H9 (cell line): ENCODE results near the gene MUSTN1. TPM values are rescaled to one million over a fixed set of nuclear protein-coding genes. Genes with fewer than 3 reads are reported as not detected.

Source experiments
- DNase-seq: peaks from one replicate; pipeline ENCODE4 v3.0.0-alpha.2; 2017
- H2AFZ ChIP-seq: one replicate; pipeline ENCODE4 v1.6.1; 2013; ENCODE audit warnings: mild to moderate bottlenecking, low read length, control low read depth, moderate library complexity
- H2AK5ac ChIP-seq: 2 replicates; pipeline ENCODE4 v1.6.1; 2013; ENCODE audit warnings: low read length, control low read depth, mixed read lengths; ENCODE audit not compliant: insufficient read length
- H2BK120ac ChIP-seq: one replicate; pipeline ENCODE4 v1.6.1; 2013; ENCODE audit warnings: low read depth, mild to moderate bottlenecking, low read length, control low read depth, inconsistent platforms; ENCODE audit not compliant: poor library complexity, severe bottlenecking
- H2BK12ac ChIP-seq: 2 replicates; pipeline ENCODE4 v1.6.1; 2013; ENCODE audit warnings: low read length, control low read depth, mixed read lengths, low read depth; ENCODE audit not compliant: insufficient read length
- H2BK15ac ChIP-seq: 2 replicates; pipeline ENCODE4 v1.6.1; 2013; ENCODE audit warnings: low read depth, low read length, control low read depth
- H2BK20ac ChIP-seq: one replicate; pipeline ENCODE4 v1.6.1; 2013; ENCODE audit warnings: low read depth, mild to moderate bottlenecking, low read length, control low read depth, inconsistent platforms; ENCODE audit not compliant: poor library complexity, severe bottlenecking
- H2BK5ac ChIP-seq: 2 replicates; pipeline ENCODE4 v1.6.1; 2013; ENCODE audit warnings: low read length, control low read depth, mixed read lengths; ENCODE audit not compliant: insufficient read length
- H3K14ac ChIP-seq: 2 replicates; pipeline ENCODE4 v1.6.1; 2013; ENCODE audit warnings: low read length, control low read depth; ENCODE audit not compliant: insufficient read depth
- H3K18ac ChIP-seq: 2 replicates; pipeline ENCODE4 v1.6.1; 2013; ENCODE audit warnings: low read depth, mild to moderate bottlenecking, mixed read lengths, low read length, control low read depth; ENCODE audit not compliant: insufficient read length
- H3K23ac ChIP-seq: 2 replicates; pipeline ENCODE4 v1.6.1; 2013; ENCODE audit warnings: low read length, control low read depth, mixed read lengths, low read depth; ENCODE audit not compliant: insufficient read length
- H3K23me2 ChIP-seq: 2 replicates; pipeline ENCODE4 v1.6.1; 2013; ENCODE audit warnings: low read depth, mild to moderate bottlenecking, mixed read lengths, low read length, control low read depth; ENCODE audit not compliant: insufficient read length, poor library complexity, severe bottlenecking
- H3K27ac ChIP-seq: 2 replicates; pipeline ENCODE4 v1.5.1; 2013; ENCODE audit warnings: low read length, control low read depth, mixed read lengths, low read depth; ENCODE audit not compliant: insufficient read length
- H3K27me3 ChIP-seq: 2 replicates; pipeline ENCODE4 v1.6.1; 2013; ENCODE audit warnings: low read length, control low read depth, inconsistent platforms; ENCODE audit not compliant: insufficient read depth
- H3K4ac ChIP-seq: 2 replicates; pipeline ENCODE4 v1.6.1; 2013; ENCODE audit warnings: low read depth, mild to moderate bottlenecking, control low read depth, inconsistent platforms, low read length, moderate library complexity
- H3K4me1 ChIP-seq: 2 replicates; pipeline ENCODE4 v1.6.1; 2013; ENCODE audit warnings: low read length, control low read depth, inconsistent platforms; ENCODE audit not compliant: insufficient read depth
- H3K4me2 ChIP-seq: 2 replicates; pipeline ENCODE4 v1.6.1; 2013; ENCODE audit warnings: low read length, control low read depth, mixed read lengths; ENCODE audit not compliant: insufficient read length, insufficient read depth
- H3K56ac ChIP-seq: 2 replicates; pipeline ENCODE4 v1.6.1; 2013; ENCODE audit warnings: low read depth, mild to moderate bottlenecking, mixed read lengths, low read length, control low read depth; ENCODE audit not compliant: insufficient read length
- H3K79me1 ChIP-seq: 2 replicates; pipeline ENCODE4 v1.6.1; 2013; ENCODE audit warnings: low read depth, mild to moderate bottlenecking, moderate library complexity, low read length, control low read depth, inconsistent platforms; ENCODE audit not compliant: insufficient read depth, poor library complexity, severe bottlenecking
- H3K79me2 ChIP-seq: 2 replicates; pipeline ENCODE4 v1.6.1; 2013; ENCODE audit warnings: low read length, control low read depth, inconsistent platforms; ENCODE audit not compliant: insufficient read depth
- H3K9ac ChIP-seq: 2 replicates; pipeline ENCODE4 v1.6.1; 2013; ENCODE audit warnings: low read length, control low read depth, mixed read lengths; ENCODE audit not compliant: insufficient read length; ENCODE audit errors: extremely low read depth
- H3K9me3 ChIP-seq: one replicate; pipeline ENCODE4 v1.6.1; 2013; ENCODE audit warnings: low read depth, low read length, inconsistent platforms; ENCODE audit not compliant: control insufficient read depth
- H3T11ph ChIP-seq: one replicate; pipeline ENCODE4 v1.6.1; 2013; ENCODE audit warnings: mild to moderate bottlenecking, low read length, control low read depth, inconsistent platforms
- H4K20me1 ChIP-seq: one replicate; pipeline ENCODE4 v1.6.1; 2013; ENCODE audit not compliant: control insufficient read depth, insufficient read length, insufficient read depth
- H4K5ac ChIP-seq: 2 replicates; pipeline ENCODE4 v1.6.1; 2013; ENCODE audit warnings: low read depth, mild to moderate bottlenecking, mixed read lengths, low read length, control low read depth; ENCODE audit not compliant: insufficient read length
- H4K8ac ChIP-seq: replicated peaks from 2 replicates; pipeline ENCODE4 v1.6.1; 2013; ENCODE audit warnings: low read length, control low read depth, mixed read lengths, low read depth; ENCODE audit not compliant: insufficient read length
- H4K91ac ChIP-seq: 2 replicates; pipeline ENCODE4 v1.6.1; 2013; ENCODE audit warnings: low read depth, mild to moderate bottlenecking, moderate library complexity, mixed read lengths, low read length, control low read depth; ENCODE audit not compliant: insufficient read length
- H3K27ac Mint-ChIP-seq, 3 experiments: 2 replicates in 2 of 3; 3 replicates in 1 of 3; pipeline ENCODE4 v1.8.0; 2020 to 2021; ENCODE audit warnings: mixed read lengths in 3 of 3, mild to moderate bottlenecking in 1 of 3, moderate library complexity in 1 of 3
- H3K27me3 Mint-ChIP-seq: 2 replicates; pipeline ENCODE4 v1.8.0; 2021; ENCODE audit warnings: low read depth, mild to moderate bottlenecking, moderate library complexity, mixed read lengths
- H3K36me3 Mint-ChIP-seq, 3 experiments: 2 replicates in 2 of 3; 3 replicates in 1 of 3; pipeline ENCODE4 v1.8.0; 2020 to 2021; ENCODE audit warnings: low read depth in 3 of 3, mixed read lengths in 3 of 3; ENCODE audit not compliant: insufficient read depth in 1 of 3
- H3K4me1 Mint-ChIP-seq, 2 experiments: 2 replicates each; pipeline ENCODE4 v1.8.0; 2020; ENCODE audit warnings: mixed read lengths in 2 of 2
- H3K4me3 Mint-ChIP-seq, 2 experiments: 2 replicates in 1 of 2; 3 replicates in 1 of 2; pipeline ENCODE4 v1.8.0; 2020 to 2021; ENCODE audit warnings: mild to moderate bottlenecking in 2 of 2, mixed read lengths in 2 of 2, moderate library complexity in 1 of 2
- H3K9me3 Mint-ChIP-seq, 2 experiments: 2 replicates in 1 of 2; 3 replicates in 1 of 2; pipeline ENCODE4 v1.8.0; 2020; ENCODE audit warnings: mild to moderate bottlenecking in 2 of 2, mixed read lengths in 2 of 2, moderate library complexity in 1 of 2
- CTCF ChIP-seq: fragments of 200-600 bp; sonication (generic); conservative IDR thresholded peaks from 3 replicates; pipeline ENCODE4 v1.8.0; 2021; ENCODE audit warnings: antibody characterized with exemption, mild to moderate bottlenecking
- WGBS: extraction: QIAGEN DNeasy Blood & Tissue Kit; methylation state at CpG from one replicate; pipeline ENCODE4 v1.1.7; 2013; ENCODE audit warnings: missing lambda C conversion rate, low lambda C conversion rate, mixed read lengths; ENCODE audit not compliant: insufficient read length; ENCODE audit errors: extremely low coverage; 5-methylcytosine and 5-hydroxymethylcytosine counted together
- total RNA-seq: library from RNA; stranded (reverse); gene quantifications from 2 replicates; pipeline ENCODE4 v1.2.1, GENCODE V29; 2021

MUSTN1 gene
- total RNA-seq, 1 experiment from 2014 or later, result 0.72 TPM

GRCh38 chr3:52859686-52860423 is 25.0 kb upstream of the MUSTN1 start:
- WGBS, result no CpG with 5 or more reads among the region's 8 CpGs
- no peak overlapping the region for H3K4ac ChIP-seq
- H3K18ac ChIP-seq, result no peak overlapping the region
- H3K79me2 ChIP-seq, result no peaks in the 10 kb centered on the region
- no peak overlapping the region for H2AFZ ChIP-seq
- H3K9me3 ChIP-seq, result no peaks in the 10 kb centered on the region
- H3K36me3 Mint-ChIP-seq, result peaks cover 9 to 12% (median 10%) of the 10 kb centered on the region in 3 experiments; a peak in 6 of 7 replicates
- H2BK120ac ChIP-seq, result no peak overlapping the region
- H2BK12ac ChIP-seq, result no peak overlapping the region
- DNase-seq, result no peak
- no peak overlapping the region for H4K91ac ChIP-seq
- no peak overlapping the region for H3K4me3 Mint-ChIP-seq
- H3K27me3 ChIP-seq, result no peaks in the 10 kb centered on the region
- H3K56ac ChIP-seq, result no peak overlapping the region
- H4K5ac ChIP-seq, result no peak overlapping the region
- peaks cover 7% of the 10 kb centered on the region in 2 experiments; a peak in 3 of 5 replicates for H3K9me3 Mint-ChIP-seq
- no peak overlapping the region for H2BK20ac ChIP-seq
- no peaks in the 10 kb centered on the region for H3K23me2 ChIP-seq
- H3K4me1 Mint-ChIP-seq, result no peaks in the 10 kb centered on the region
- no peaks in the 10 kb centered on the region for H3K4me1 ChIP-seq
- H3K14ac ChIP-seq, result no peak overlapping the region
- no peak overlapping the region for H2AK5ac ChIP-seq
- TF ChIP-seq CTCF, result no peak
- no peaks in the 10 kb centered on the region for H3K27me3 Mint-ChIP-seq
- H3K4me2 ChIP-seq, result no peak overlapping the region
- no peak overlapping the region for H3K9ac ChIP-seq
- H4K20me1 ChIP-seq, result no peaks in the 10 kb centered on the region
- no peak overlapping the region for H3T11ph ChIP-seq
- H2BK5ac ChIP-seq, result no peak overlapping the region
- H3K27ac Mint-ChIP-seq, result peak overlapping the region in 2 of 3 experiments; percentile 15 to 56; a peak in 2 of 7 replicates
- no peak overlapping the region for H3K23ac ChIP-seq
- H2BK15ac ChIP-seq, result no peak overlapping the region
- H3K27ac ChIP-seq, result no peak overlapping the region
- H3K79me1 ChIP-seq, result no peaks in the 10 kb centered on the region
- H4K8ac ChIP-seq, result no peak overlapping the region
